Stimulated activated CD4-positive, alpha-beta T cell treated with anti-CD3 and anti-CD28 coated beads, Interleukin-4, amount 100 ng/mL, for 4 hours (primary cell): Measurements from ENCODE around the gene KIAA0930.

Experiments used
- DNase-seq, 2 experiments: peaks; one replicate each; pipeline ENCODE4 v3.0.0-alpha.2; 2020

The KIAA0930 gene

GRCh38 chr22:45212992-45213751 lies 27.5 kb downstream of the KIAA0930 start:
- no peak for DNase-seq

- no peak for DNase-seq
Measured at GRCh38 chr22:45212306-45212709, 28.4 kb downstream of the KIAA0930 start.

- no peak for DNase-seq
Measured at GRCh38 chr22:45211848-45212247, 28.8 kb downstream of the KIAA0930 start.

GRCh38 chr22:45211435-45211834 lies 29.3 kb downstream of the KIAA0930 start:
- DNase-seq, result no peak

- DNase-seq, result no peak
Measured at GRCh38 chr22:45210991-45211390, 29.7 kb downstream of the KIAA0930 start.

- no peak for DNase-seq
Measured at GRCh38 chr22:45210577-45210976, 30.1 kb downstream of the KIAA0930 start.

- DNase-seq, result no peak
Measured at GRCh38 chr22:45210174-45210573, 30.5 kb downstream of the KIAA0930 start.

- DNase-seq, result peak in 1 of 2 experiments; percentile 31
Measured at GRCh38 chr22:45208993-45209838, 31.5 kb downstream of the KIAA0930 start.

DNA sequence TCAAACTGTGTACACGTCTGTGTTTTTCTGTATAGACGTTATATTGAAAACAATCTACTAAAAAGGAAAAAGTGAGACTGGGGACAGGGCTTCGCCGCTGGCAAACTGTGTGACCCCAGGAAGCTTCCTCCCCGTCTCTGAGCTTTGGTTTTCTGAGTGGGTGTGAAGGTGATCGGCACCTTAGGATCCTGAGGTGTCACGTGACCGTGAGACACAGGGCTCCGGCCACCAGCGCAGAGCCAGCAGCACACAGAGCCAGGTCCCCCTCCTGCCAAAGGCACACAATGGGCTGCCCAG lies 32.0 kb downstream of the KIAA0930 start:
- DNase-seq, result no peak

DNA sequence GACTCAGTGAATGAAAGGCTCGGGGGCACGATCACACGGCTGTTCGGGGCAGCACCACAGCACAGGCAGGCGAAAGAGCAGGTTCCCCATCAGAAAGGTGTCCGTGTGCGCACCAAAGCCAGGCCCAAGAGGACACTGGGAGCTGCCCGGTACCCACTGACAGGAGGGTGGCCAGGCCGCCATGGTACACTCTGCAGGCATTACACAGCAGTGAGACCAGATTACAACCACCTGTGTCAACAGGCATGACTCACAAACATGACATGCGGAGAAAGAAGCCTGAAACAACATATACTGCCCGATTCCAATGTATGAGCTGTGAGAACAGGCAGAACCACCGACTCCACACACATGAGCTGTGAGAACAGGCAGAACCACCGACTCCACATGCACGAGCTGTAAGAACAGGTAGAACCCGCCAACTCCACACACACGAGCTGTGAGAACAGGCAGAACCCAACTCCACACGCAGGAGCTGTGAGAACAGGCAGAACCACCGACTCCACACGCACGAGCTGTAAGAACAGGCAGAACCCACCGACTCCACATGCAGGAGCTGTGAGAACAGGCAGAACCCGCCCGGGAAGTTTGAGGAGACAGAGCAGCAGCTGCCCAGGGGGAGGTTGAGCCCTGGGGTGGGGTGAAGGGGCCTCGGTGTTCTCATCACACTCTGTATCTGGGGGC lies 32.6 kb downstream of the KIAA0930 start:
- DNase-seq, result no peak

DNA sequence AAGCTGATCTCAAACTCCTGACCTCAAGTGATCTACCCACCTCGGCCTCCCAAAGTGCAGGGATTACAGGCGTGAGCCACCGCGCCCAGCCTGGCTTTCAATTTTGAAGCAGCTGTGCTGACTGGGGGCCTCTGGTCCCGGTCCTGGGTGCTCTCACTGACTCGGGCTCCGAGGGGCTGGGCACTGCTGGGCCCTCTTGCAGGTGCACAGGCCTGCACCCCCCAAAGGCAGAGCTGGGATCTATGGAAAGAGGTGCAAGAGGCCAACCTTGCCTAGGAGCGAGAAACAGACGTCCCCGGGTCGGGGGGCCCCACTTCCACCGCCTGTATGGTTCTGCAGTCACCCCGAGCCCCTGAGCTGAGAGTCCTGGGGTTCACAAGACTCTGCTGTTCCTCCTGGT lies 33.2 kb downstream of the KIAA0930 start:
- no peak for DNase-seq

DNA sequence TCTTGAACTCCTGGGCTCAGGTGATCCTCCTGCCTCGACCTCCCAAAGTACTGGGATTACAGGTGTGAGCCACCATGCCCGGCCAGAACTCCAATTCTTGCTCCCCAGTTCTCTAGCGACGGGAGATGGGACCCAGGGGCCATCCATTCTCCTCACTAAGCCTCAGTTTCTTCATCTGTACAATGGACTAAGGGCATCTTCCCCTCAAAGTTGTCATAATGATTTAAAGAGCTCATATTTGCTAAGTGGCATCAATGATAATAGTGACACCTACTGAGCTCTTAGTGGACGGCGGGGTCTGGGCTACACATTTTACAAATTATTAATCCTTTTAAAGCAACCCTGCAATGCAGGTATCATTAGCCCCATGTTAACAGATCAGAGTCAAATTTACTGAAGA lies 34.5 kb downstream of the KIAA0930 start:
- no peak for DNase-seq

DNA sequence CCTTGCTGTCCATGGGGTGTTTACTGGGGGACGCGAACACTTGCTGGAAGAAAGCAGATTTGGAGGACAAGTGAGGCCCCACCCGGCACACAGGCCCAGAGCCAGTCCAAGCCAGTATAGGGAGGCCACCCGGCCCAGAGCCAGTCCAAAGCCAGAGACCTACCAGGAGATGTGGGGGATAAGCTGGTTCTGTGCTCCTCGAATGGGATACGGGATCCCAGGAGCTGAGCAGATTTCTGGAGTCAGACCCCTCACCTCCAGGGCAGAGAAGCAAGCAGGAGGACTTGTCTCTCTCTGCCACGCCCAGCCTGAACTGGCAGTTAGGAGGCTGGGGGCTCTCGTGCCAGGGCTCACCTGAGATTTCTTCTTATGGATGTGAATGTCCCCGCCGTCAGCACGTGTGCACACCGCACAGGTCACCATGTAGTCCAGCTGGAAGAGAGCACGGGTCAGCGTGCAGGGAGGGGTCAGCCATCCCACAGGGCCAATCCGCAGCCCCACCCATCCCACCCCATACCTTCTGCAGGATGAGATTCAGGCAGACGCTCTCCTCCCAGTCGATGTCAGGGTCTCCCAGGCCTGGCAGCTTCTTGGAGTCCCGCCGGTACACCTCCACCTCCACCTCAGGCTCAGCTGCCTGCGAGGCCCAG lies 35.3 kb downstream of the KIAA0930 start:
- DNase-seq, result no peak

DNA sequence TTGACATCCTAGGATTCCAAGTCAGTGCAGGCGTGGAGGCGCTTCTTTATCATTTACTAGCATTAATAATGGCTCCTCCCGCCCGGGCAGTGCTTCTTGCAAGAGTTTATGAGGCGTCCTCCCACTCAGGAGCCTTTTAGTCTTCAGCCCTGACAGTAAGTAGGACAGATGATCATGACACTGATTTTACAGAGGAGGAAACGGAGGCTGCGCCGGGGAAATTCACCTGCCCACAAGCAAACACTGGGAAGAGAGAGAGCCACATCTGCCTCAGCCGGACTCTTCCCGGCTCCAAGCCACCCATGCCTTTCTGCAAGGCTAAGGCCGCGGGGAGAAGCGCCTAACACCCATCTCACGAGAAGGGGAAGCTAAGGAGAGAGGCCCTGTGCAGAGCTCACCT lies 35.9 kb downstream of the KIAA0930 start:
- no peak for DNase-seq

GRCh38 chr22:45204241-45204640 lies 36.5 kb downstream of the KIAA0930 start:
- no peak for DNase-seq

DNA sequence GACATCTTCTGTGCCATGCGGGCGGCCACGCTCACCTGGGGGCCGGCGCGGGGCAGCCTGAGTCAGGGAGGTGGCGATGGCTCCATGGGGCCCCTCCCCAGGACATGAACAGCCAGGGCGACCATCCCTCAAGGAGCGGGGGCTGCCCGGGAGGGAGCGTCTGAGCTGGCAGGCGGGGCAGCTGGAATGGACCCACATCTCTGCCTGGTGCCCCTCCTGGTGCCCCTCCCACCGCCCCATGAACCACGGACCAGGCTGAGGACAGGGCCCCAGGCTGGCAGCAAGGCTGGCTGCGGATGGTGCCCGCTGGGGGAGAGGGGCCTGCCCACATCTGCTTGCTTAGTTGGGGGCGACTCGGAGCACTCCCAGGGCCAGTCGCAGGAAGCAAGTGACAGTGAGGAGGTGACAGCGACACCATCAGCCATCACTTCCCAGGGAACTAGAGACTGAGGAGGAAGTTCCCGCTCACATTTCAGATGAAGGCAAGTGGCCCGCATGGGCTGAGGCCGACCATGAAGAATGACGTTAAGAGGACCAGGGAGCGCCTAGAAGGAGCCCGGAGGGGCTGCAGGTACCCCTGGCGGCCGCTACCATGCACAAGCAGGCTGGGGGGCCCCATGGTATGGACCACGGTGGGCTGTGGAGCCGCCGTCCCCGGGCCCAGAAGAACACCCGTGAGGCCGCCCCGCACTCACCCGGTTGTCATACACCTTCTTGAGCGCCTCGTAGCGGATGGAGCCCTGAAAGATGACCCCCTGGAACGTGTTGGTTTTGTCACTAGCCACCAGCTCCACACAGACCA lies 37.3 kb downstream of the KIAA0930 start:
- DNase-seq, result no peak

- no peak for DNase-seq
Measured at GRCh38 chr22:45202333-45203149, 38.2 kb downstream of the KIAA0930 start.

- no peak for DNase-seq
Measured at GRCh38 chr22:45201678-45202332, 38.9 kb downstream of the KIAA0930 start.

GRCh38 chr22:45200860-45201511 lies 39.7 kb downstream of the KIAA0930 start:
- no peak for DNase-seq

- DNase-seq, result no peak
Measured at GRCh38 chr22:45200230-45200629, 40.5 kb downstream of the KIAA0930 start.
